K562 (cell line): Measurements from ENCODE around the gene PAN2. TPM values are rescaled to one million over a fixed set of nuclear protein-coding genes. Genes with fewer than 3 reads are reported as not detected.
"Not testable (repeated sequence)": the region's sequence is repeated elsewhere in the genome, so short reads cannot be mapped to it uniquely, and the experiment has no call there.

Experiments used
- ATAC-seq: fragments of 200-7000 bp; cut with Tn5 transposase; 3 replicates; pipeline ENCODE4 v1.9.1; 2020; ENCODE audit warnings: moderate library complexity
- BruUV-seq: library from RNA; stranded (reverse); fragments of 400-500 nt; replicated peaks from 2 replicates; lab custom pipeline; 2021; lab: Mats Ljungman, UMichigan
- CTCF ChIA-PET: fragments of 300-600 bp; formaldehyde crosslinking; extraction: SDS; loops from one replicate; lab custom pipeline; 2021; ENCODE audit warnings: low intra/inter-chr PET ratio; lab: Yijun Ruan, JAX
- POLR2A ChIA-PET: fragments of 300-600, 350-650 bp; sonication (Branson Sonifier 250); formaldehyde crosslinking; extraction: SDS; loops from one replicate; lab custom pipeline; 2021; ENCODE audit warnings: antibody characterized with exemption, inconsistent platforms; lab: Yijun Ruan, JAX
- DNase-seq, 4 experiments: peaks; one replicate each; pipeline versions ENCODE4 v3.0.0 to v3.0.0-alpha.2; 2011 to 2018; ENCODE audit warnings: low spot score in 3 of 4, mixed read lengths in 3 of 4; ENCODE audit errors: extremely low read depth in 1 of 4
- FAIRE-seq: peaks from 2 replicates; lab custom pipeline; 2011; peaks lifted over from hg19 to GRCh38; lab: Jason Lieb, UNC
- H2AFZ ChIP-seq: 2 replicates; pipeline ENCODE4 v1.6.0; 2011; ENCODE audit warnings: low read depth, low read length, control low read depth, inconsistent platforms
- H3K27ac ChIP-seq: fragments of 200-600 bp; 3 replicates; pipeline ENCODE4 v1.8.0; 2011; ENCODE audit warnings: low read depth, mild to moderate bottlenecking, control low read depth, inconsistent platforms, low read length, moderate library complexity, mixed read lengths; ENCODE audit errors: extremely low read depth
- H3K27me3 ChIP-seq, 2 experiments: fragments of 300-600 bp in 1 of 2; 2 replicates in 1 of 2; 3 replicates in 1 of 2; pipeline versions ENCODE4 v1.6.0 to v1.8.0; 2011; ENCODE audit warnings: inconsistent platforms in 2 of 2, low read length in 2 of 2, mild to moderate bottlenecking in 1 of 2, mixed read lengths in 1 of 2, moderate library complexity in 1 of 2; ENCODE audit not compliant: control insufficient read depth in 2 of 2, insufficient read depth in 2 of 2
- H3K36me3 ChIP-seq: fragments of 300-600 bp; 3 replicates; pipeline ENCODE4 v1.8.0; 2011; ENCODE audit warnings: mild to moderate bottlenecking, low read length, inconsistent platforms; ENCODE audit not compliant: control insufficient read depth, insufficient read depth
- H3K4me1 ChIP-seq, 2 experiments: fragments of 200-600 bp in 1 of 2; replicated peaks in 1 of 2; 2 replicates in 1 of 2; 3 replicates in 1 of 2; pipeline versions ENCODE4 v1.5.1 to v1.8.0; 2011; ENCODE audit warnings: inconsistent platforms in 2 of 2, low read length in 2 of 2, mild to moderate bottlenecking in 1 of 2, mixed read lengths in 1 of 2, moderate library complexity in 1 of 2; ENCODE audit not compliant: control insufficient read depth in 2 of 2, insufficient read depth in 2 of 2
- H3K4me2 ChIP-seq: 2 replicates; pipeline ENCODE4 v1.6.1; 2011; ENCODE audit warnings: low read length, control low read depth, inconsistent platforms, mixed read lengths; ENCODE audit not compliant: insufficient read depth
- H3K4me3 ChIP-seq: fragments of 200-600 bp; sonication (generic), shearing (Covaris generic); 2 replicates; pipeline ENCODE4 v1.5.1; 2016; ENCODE audit warnings: control low read depth, inconsistent platforms
- H3K79me2 ChIP-seq: fragments of 200-600 bp; 3 replicates; pipeline ENCODE4 v1.8.0; 2011; ENCODE audit warnings: low read length, inconsistent platforms; ENCODE audit not compliant: control insufficient read depth, insufficient read depth
- H3K9ac ChIP-seq, 2 experiments: 2 replicates each; pipeline versions ENCODE4 v1.6.0 to v1.6.1; 2011; ENCODE audit warnings: low read depth in 2 of 2, low read length in 2 of 2, control low read depth in 1 of 2, inconsistent platforms in 1 of 2, mild to moderate bottlenecking in 1 of 2, mixed read lengths in 1 of 2; ENCODE audit not compliant: insufficient read depth in 1 of 2
- H3K9me1 ChIP-seq: one replicate; pipeline ENCODE4 v1.6.0; 2011; ENCODE audit warnings: inconsistent platforms, mild to moderate bottlenecking, low read length, moderate library complexity; ENCODE audit not compliant: control insufficient read depth, insufficient read depth
- H3K9me3 ChIP-seq: replicated peaks from 2 replicates; pipeline ENCODE4 v1.5.1; 2011; ENCODE audit warnings: low read depth, low read length, inconsistent platforms; ENCODE audit not compliant: control insufficient read depth, insufficient read depth
- H4K20me1 ChIP-seq: replicated peaks from 2 replicates; pipeline ENCODE4 v1.6.1; 2011; ENCODE audit warnings: low read length, inconsistent platforms, mixed read lengths; ENCODE audit not compliant: control insufficient read depth, insufficient read depth
- CTBP1 ChIP-seq: fragments of 450-650 bp; IDR thresholded peaks from 2 replicates; pipeline ENCODE4 v1.6.1; 2016; ENCODE audit warnings: borderline replicate concordance
- ELF1 ChIP-seq: fragments of 200-800 bp; sonication (Bioruptor generic); IDR thresholded peaks from 2 replicates; pipeline ENCODE4 v1.6.1; 2016; ENCODE audit warnings: missing genetic modification characterization, missing compliant biosample characterization
- HNRNPUL1 ChIP-seq: fragments of 200-400 bp; formaldehyde crosslinking; IDR thresholded peaks from 2 replicates; pipeline ENCODE4 v1.6.1; 2017; ENCODE audit warnings: low read length
- NR1H2 ChIP-seq: sonication (generic); formaldehyde crosslinking; IDR thresholded peaks from 2 replicates; pipeline ENCODE4 v1.4.0; 2020; ENCODE audit warnings: mild to moderate bottlenecking, missing genetic modification reagents
- U2AF1 ChIP-seq: fragments of 200-400 bp; formaldehyde crosslinking; optimal IDR thresholded peaks from 2 replicates; pipeline ENCODE3; 2017; ENCODE audit warnings: mild to moderate bottlenecking, low read depth, low read length, moderate library complexity
- ZNF699 ChIP-seq: fragments of 250-450 bp; sonication (Bioruptor Pico); IDR thresholded peaks from 2 replicates; pipeline ENCODE4 v1.8.0; 2021; ENCODE audit warnings: mild to moderate bottlenecking, moderate library complexity; ENCODE audit not compliant: insufficient replicate concordance
- WGBS: fragments of 100-300 bp; shearing (Covaris generic); methylation state at CpG from one replicate; pipeline ENCODE4 v1.1.6; 2016; ENCODE audit warnings: low coverage, mixed read lengths; ENCODE audit not compliant: insufficient coverage; ENCODE audit errors: missing lambda C conversion rate; 5-methylcytosine and 5-hydroxymethylcytosine counted together
- in situ Hi-C: fragments of 300-500 bp; cut with MboI; formaldehyde crosslinking; loops from 4 replicates; pipeline ENCODE4 v1.15.0; 2018; ENCODE audit warnings: inconsistent platforms, mixed read lengths
- intact Hi-C: fragments of 100-400 bp; cut with micrococcal nuclease; formaldehyde crosslinking; loops from 2 replicates; pipeline ENCODE4 v1.14.2; 2022
- polyA plus RNA-seq, 8 experiments: library from polyadenylated mRNA; depleted of rRNA in 4 of 8; stranded (reverse) in 5 of 8; unstranded in 3 of 8; fragments of >200 nt; fragmentation: Nextera tagmentation in 2 of 8; fragmentation: Illumina TruSeq in 1 of 8; extraction: Ambion mirVana in 2 of 8; extraction: Trizol in 1 of 8; gene quantifications; 2 replicates each; pipeline versions ENCODE4 v1.2.1 to v1.2.3, GENCODE V29; 2011 to 2014; ENCODE audit warnings: inconsistent platforms in 1 of 8, missing spikeins in 1 of 8
- total RNA-seq, 7 experiments: library from RNA; depleted of rRNA in 6 of 7; stranded (reverse); fragments of >200 nt in 6 of 7; fragmentation: Illumina TruSeq in 2 of 7; extraction: Trizol in 2 of 7; gene quantifications; 2 replicates each; pipeline versions ENCODE4 v1.2.1 to v1.2.3, GENCODE V29; 2011 to 2021; ENCODE audit warnings: low replicate concordance in 1 of 7

Gene PAN2
- total and polyA plus RNA-seq, 9 of the 15 experiments (the other 6 are each of a cell fraction or from before 2014, with no cell fraction given) = 15.0 to 66.1 (median 25.9) TPM

DNA sequence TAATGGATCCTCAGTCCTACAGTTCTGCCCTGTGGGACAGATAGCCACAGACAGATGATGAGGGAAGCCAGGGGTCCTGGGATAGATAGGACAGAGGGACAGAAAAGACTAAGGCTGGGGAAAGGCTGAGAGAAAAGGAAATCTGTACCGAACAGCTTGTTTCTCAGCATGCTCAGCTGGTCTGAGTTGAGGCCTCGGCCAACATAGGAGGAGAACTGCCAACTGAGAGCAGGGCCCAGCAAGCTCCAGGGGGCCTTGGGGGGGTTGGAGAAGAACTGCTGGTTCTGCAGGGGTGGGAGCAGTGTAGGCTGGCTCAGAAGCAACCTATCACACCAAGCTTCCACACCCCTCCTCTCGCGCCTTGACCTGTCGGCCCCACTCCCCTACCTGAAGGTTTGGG is 15.0 kb upstream of the PAN2 start:
- H3K27me3 ChIP-seq = no peaks in the 10 kb centered on the region
- POLR2A ChIA-PET = interaction anchor here (0.6 to 19.4 kb wide), 5 partner anchors 6 to 115 kb away, joined by 3 to 274 read pairs (median 5); partner anchors contain the start of genes APOF, IL23A, PAN2 and STAT2
- FAIRE-seq = no peak

DNA sequence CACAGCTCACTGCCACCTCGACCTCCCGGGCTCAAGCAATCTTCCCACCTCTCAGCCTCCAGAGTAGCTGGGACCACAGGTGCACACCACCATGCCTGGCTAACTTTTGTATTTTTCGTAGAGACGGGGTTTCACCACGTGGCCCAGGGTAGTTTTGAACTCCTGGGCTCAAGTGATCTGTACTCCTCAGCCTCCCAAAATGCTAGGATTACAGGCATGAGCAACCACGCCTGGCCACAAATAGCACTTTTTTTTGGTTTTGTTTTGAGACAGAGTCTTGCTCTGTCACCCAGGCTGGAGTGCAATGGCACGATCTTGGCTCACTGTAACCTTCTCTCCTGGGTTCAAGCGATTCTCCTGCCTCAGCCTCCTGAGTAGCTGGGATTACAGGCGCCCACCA is 13.5 kb upstream of the PAN2 start:
- FAIRE-seq, H2AFZ ChIP-seq, intact Hi-C loops, H4K20me1 ChIP-seq, H3K4me1 ChIP-seq, H3K9ac ChIP-seq, H3K4me2 ChIP-seq, H3K79me2 ChIP-seq, in situ Hi-C loops, CTCF ChIA-PET, H3K27ac ChIP-seq, H3K9me1 ChIP-seq, ATAC-seq, BruUV-seq, DNase-seq, H3K9me3 ChIP-seq, H3K27me3 ChIP-seq, H3K4me3 ChIP-seq: not testable (repeated sequence)
- POLR2A ChIA-PET = interaction anchor here (0.9 to 19.4 kb wide), 3 partner anchors 5 to 15 kb away, joined by 3 to 274 read pairs (median 274); partner anchors contain the start of genes APOF, IL23A, PAN2 and STAT2
- 81% methylated on average over 8 of the region's 9 CpGs for WGBS
- H3K36me3 ChIP-seq = peaks cover 78% of the 10 kb centered on the region; the same call in 2 of the 3 replicates

More for the DNA sequence above, 15.0 kb upstream of the PAN2 start:
- CTCF ChIA-PET = no interaction called here
- 92% methylated on average over 5 of the region's 5 CpGs for WGBS
- no peak overlapping the region for H3K9ac ChIP-seq
- no peak overlapping the region for H3K4me2 ChIP-seq
- H2AFZ ChIP-seq = no peak overlapping the region
- no peak overlapping the region for H3K27ac ChIP-seq
- peaks cover 73% of the 10 kb centered on the region; the same call in 2 of the 3 replicates for H3K36me3 ChIP-seq
- in situ Hi-C loops = no loop called here
- H3K4me1 ChIP-seq = no peaks in the 10 kb centered on the region; a peak in 1 of 5 replicates
- no peak overlapping the region for H3K4me3 ChIP-seq
- DNase-seq = no peak
- no TSS peak for BruUV-seq
- H3K9me1 ChIP-seq = peaks cover 4% of the 10 kb centered on the region
- no peaks in the 10 kb centered on the region for H3K9me3 ChIP-seq
- no peak for TF ChIP-seq ZNF699 (CRISPR knock-in tag)
- TF ChIP-seq CTBP1 = no peak
- TF ChIP-seq ELF1 (tag) = no peak
- no peak for TF ChIP-seq HNRNPUL1
- TF ChIP-seq NR1H2 (CRISPR knock-in tag) = no peak
- no peak for TF ChIP-seq U2AF1
- ATAC-seq = no peak
- H4K20me1 ChIP-seq = no peaks in the 10 kb centered on the region
- H3K79me2 ChIP-seq = no peaks in the 10 kb centered on the region
- intact Hi-C loops = no loop called here
